GM21528 (cell line): ENCODE data around the gene ASXL3.

ENCODE experiments used
- ATAC-seq: cut with Tn5 transposase; IDR thresholded peaks from one replicate; pipeline ENCODE4 v1.9.1; 2021; ENCODE audit warnings: mild to moderate bottlenecking, moderate library complexity; ENCODE audit not compliant: unreplicated experiment, low FRiP score

ASXL3 gene

GRCh38 chr18:33581856-33582255 lies 3.8 kb downstream of the ASXL3 start:
- ATAC-seq = no peak

- no peak for ATAC-seq
These were observed 5.9 kb downstream of the ASXL3 start for GRCh38 chr18:33583901-33584300.

- ATAC-seq = no peak
These were observed 6.8 kb downstream of the ASXL3 start for GRCh38 chr18:33584548-33585430.

- no peak for ATAC-seq
These were observed 7.4 kb downstream of the ASXL3 start for GRCh38 chr18:33585431-33585775.

GRCh38 chr18:33588361-33588760 lies 10.3 kb downstream of the ASXL3 start:
- no peak for ATAC-seq

- ATAC-seq = no peak
These were observed 15.2 kb downstream of the ASXL3 start for GRCh38 chr18:33593261-33593660.

GRCh38 chr18:33594799-33595198 lies 16.8 kb downstream of the ASXL3 start:
- no peak for ATAC-seq

- no peak for ATAC-seq
These were observed 18.3 kb downstream of the ASXL3 start for GRCh38 chr18:33596178-33596854.

GRCh38 chr18:33600846-33601245 lies 22.8 kb downstream of the ASXL3 start:
- ATAC-seq = no peak

GRCh38 chr18:33603454-33603853 lies 25.4 kb downstream of the ASXL3 start:
- no peak for ATAC-seq

GRCh38 chr18:33605250-33605649 lies 27.2 kb downstream of the ASXL3 start:
- ATAC-seq = no peak

GRCh38 chr18:33606621-33607020 lies 28.6 kb downstream of the ASXL3 start:
- no peak for ATAC-seq

GRCh38 chr18:33611525-33612135 lies 33.6 kb downstream of the ASXL3 start:
- no peak for ATAC-seq

- no peak for ATAC-seq
These were observed 34.6 kb downstream of the ASXL3 start for GRCh38 chr18:33612632-33613031.

GRCh38 chr18:33616556-33616955 lies 38.5 kb downstream of the ASXL3 start:
- ATAC-seq = no peak

- no peak for ATAC-seq
These were observed 49.1 kb downstream of the ASXL3 start for GRCh38 chr18:33627114-33627513.

GRCh38 chr18:33630476-33630875 lies 52.5 kb downstream of the ASXL3 start:
- no peak for ATAC-seq

- no peak for ATAC-seq
These were observed 63.1 kb downstream of the ASXL3 start for GRCh38 chr18:33641141-33641540.

GRCh38 chr18:33644494-33644893 lies 66.5 kb downstream of the ASXL3 start:
- no peak for ATAC-seq

GRCh38 chr18:33647365-33647764 lies 69.3 kb downstream of the ASXL3 start:
- no peak for ATAC-seq

GRCh38 chr18:33652635-33653034 lies 74.6 kb downstream of the ASXL3 start:
- ATAC-seq = no peak

- ATAC-seq = no peak
These were observed 75.2 kb downstream of the ASXL3 start for GRCh38 chr18:33653231-33653630.
